ENCODE results near the gene LTBP2.
"Not testable (repeated sequence)": the region's sequence is repeated elsewhere in the genome, so short reads cannot be mapped to it uniquely, and the experiment has no call there.

LTBP2 gene

DNA sequence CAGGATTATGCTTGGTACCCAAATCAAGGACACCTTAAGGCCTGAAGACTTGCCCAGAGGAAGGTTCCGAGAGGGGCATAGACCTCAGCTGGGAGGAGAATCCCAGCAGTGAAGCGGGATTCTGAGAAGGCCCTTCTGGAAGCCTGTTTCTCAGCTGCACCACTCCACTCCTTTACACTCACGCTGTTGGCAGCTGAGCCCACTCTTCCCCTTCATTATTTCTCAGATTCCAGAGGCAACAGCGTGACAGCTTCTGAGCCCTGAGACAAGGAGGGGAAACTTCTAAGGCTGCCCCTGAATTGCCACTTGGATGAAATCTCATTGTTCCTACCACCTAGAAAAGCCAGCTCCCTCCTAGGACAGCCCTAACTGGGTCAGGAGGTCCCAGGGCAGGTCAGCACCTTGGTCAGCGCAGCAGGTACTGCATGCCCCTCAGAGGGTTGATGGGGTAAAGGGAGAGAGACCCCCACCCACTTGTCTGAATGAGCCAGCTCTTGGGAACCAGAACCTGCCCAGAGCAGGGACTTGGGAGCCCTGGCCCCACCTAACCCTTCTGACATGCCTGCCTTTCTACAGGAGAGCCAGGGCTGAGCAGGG is 64.6 kb downstream of the LTBP2 start:
- DNase-seq = no peak

DNA sequence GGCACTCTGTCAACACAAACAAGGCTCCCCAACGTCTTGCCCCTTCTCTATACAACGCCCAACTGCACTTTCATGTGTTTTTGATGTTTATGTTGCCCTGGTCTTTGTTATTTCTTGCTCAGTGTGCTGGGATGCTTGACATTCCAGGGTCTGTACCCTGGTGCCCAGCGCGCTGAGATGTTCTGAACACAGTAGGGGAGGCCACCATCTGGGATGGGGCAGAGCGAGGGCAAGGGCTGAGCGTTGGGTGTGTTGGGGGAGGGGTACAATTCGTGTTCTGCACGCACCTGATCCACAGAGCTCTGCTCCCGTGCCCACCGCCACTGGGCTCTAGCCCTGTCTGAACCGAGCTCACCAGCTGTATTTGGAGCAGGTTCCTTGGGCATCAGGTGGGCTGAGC is 65.6 kb downstream of the LTBP2 start:
- no peak for DNase-seq

DNA sequence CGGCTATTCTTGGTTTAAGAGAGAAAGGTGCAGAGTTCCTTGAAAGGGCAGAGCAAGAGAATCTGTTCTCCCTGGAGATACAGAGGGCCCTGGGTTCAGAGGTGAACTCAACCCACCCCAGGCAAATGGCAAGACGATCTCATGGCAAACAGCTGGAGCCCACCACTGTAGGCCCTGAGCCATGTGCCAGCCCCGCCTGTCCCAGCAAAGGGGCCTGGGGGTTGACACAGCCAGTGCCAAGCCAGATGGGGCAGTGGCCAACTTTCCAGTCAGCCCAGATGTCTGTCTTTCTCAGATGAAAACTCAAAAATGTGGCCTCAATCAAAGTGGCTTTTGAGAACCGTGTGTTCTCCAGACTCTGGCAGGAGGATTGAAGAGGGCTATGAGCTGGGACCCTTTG is 66.7 kb downstream of the LTBP2 start:
- DNase-seq = no peak

DNA sequence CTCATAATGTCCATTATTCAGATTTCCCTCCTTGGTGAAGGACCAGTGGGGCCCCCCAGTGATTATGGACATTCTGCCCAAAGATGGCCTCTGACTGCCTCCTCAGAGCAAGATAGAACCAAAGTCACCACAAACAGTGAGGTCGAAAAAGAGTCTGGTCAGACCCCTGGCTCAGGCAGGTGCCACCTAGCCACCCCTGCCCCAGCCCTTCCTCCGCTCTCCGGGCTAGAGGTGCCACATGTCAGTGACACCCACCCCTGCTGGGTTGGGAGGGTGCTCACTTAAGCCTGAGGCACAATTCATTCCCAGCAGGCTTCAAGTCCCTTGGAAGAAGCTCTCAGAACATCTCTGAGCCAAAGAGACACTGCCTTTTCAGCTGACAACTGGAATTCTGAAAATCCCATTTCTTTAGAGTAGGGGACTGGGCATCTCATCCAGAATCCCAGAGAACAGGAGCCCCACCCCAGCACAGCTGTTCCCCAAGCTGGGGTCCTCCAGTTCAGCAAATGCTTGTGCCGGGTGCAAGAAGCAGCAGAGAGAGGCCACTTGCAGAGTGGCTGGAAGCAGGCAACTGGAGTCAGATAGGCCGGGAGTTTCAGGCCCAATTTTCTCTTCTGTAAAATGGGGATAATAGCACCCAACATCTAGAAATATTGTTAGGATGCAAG is 68.1 kb downstream of the LTBP2 start:
- no peak for DNase-seq

DNA sequence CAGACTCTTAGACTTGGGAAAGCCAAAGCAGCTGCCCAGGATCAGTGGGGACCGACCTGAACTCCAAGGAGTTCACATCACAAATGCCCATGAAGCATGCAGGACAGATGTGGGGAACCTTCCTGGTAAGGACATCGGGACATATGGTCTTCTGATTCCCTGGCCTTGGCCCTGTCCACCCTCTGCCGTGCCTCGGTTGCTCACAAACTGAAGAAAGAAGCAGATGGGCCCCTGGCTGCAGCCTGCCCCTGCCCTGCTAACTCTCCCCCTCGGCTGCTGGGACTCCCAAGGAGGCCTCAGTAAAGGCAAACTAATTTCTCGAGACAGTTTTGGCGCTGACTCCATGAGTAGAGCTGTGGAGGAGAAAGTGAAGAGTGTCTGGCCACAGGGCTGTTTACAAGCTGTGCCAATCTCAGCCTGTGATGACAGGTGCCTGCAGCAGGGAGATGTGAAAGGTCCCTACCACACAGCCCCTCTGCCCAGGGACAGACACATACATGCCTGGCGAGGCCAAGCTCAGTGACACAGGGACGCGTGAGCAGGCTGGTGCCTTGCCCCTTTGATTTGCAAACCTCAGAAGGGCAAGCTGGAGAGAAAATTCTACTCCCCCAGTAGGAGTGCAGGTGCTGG is 69.9 kb downstream of the LTBP2 start:
- DNase-seq = no peak

DNA sequence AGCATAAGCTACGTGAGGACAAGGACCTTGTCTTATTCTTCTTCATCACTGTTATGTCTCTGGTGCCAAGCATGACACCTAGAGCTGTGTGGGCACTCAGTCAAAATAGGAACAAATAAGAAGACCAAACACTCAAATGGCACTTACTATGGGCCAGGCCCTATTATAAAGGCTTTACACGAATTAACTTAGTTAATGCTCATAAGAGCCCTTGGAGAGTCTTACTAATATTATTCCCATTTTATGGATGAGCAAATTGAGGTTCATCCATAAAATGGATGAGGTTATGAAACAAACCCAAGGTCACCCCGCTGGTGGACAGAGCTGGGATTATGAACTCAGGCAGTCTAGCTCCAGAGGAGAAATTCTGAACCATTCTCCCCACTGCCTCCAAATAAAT is 70.8 kb downstream of the LTBP2 start:
- DNase-seq = no peak

DNA sequence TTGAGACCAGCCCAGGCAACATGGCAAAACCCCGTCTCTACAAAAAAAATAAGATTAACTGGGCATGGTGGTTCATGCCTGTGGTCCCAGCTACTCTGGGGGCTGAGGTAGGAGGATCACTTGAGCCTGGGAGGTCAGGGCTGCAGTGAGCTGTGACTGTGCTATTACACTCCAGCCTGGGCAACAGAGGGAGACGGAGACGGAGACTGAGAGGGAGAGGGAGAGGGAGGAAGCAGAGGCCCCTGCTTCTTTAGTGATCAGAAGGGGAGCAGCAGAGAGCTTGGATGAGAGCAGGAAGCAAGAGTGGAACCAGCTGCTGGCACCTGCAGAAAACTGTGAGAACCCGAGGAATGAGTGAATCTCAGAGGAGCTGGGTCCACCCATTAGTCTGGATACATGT is 72.5 kb downstream of the LTBP2 start:
- DNase-seq = no peak

DNA sequence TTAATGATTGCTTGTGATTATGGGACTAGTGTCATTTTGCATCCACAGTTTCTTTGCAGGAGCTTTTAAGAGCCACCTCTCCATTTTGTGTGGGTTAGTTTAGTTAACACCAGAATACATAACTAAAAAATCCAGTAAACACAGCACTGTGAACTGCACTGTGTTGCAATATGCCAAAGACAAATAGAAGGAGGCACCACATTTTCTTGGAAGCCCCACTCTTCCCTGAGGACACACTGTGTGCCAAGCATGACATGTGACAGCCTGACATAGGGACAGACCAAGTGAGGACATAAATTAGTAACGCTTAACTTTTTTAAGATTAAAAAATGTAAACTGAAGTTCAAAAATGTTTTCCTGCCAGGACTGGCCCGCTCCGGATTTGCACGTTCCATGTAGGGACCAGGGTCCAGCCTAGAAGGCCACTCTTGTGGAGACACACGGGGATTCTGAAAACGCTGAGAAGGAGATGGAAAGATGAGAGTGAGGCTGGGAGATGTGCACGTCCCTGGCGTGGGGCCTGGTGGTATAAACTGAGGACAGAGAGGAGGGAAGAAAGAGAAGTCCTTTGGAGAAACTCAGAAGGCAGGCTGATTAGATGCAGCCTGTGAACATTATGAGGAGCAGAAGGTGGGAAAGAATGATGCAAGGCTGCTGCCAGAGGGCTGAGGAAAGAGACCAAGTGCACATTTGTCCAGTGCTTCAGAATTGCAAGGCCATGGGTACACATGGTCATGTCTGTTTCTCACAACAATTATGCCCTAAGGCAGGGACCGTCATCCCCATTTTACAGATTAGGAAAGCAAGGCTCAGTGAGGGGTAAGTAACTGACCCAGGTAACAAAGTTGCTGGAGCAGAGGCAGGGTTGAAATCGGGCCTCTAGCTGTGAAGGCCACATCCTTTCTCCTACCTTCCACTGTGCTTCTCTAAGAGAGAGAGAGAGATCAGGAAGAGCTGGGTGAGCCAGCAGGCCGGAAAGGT is 73.3 kb downstream of the LTBP2 start:
- no peak for DNase-seq

DNA sequence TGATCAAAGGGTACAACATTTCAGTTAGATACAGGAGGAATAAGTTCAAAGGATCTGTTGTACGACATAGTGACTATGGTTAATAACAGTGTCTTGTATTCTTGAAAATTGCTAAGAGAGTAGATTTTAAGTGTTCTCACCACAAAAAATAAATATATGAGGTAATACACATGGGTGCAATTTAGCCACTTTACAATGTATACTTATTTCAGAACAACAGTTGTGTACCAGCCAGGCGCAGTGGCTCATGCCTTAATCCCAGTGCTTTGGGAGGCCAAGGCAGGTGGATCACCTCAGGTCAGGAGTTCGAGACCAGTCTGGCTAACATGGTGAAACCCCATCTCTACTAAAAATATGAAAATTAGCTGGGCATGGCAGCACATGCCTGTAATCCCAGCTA is 75.7 kb downstream of the LTBP2 start:
- not testable (repeated sequence) for DNase-seq

DNA sequence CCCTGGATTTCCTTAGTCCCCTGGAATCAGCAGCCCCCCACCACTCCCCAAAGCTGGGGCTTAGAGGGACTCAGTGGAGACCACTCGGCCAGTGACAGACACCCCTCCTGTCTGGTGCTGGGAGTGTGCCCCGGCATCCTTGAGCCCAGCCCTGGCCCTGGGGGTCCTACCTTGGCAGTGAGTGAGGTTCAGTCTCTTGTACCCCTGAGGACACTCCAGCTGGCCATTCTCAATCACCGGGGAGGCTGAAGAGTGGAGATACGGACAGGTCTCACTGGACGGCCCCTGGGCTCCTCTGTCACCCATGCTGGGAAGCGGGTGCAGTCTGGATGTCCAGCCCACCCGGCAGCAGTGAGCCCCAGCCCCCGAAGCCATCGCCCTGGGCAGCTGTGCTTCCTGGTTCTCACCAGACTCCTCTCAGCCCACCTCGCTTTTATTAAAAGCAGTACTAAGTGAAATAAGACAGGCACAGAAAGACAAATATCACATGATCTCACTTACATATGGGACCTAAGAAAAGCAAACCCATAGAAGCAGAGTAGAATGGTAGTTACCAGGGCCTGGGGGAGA is 76.2 kb downstream of the LTBP2 start:
- DNase-seq = no peak

DNA sequence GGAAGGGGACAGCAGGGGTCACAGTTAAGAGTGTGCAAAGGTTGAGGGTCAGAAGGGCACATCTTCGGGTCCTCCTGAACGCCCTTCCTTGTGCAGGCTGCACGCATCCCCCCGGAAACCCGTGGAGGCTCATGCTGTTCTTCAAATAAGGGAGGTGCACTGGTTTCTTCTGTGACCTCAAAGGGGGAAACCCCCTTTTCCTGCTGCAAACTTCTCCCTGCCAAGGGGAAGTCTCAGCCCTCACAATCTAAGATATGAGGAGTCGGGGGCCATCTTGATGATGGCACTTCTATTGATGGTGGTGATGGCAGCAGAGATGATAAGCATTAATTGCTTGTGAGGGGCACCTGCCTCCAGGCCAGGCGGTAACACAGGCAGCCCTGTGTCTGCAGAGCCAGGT is 78.5 kb downstream of the LTBP2 start:
- DNase-seq = no peak

DNA sequence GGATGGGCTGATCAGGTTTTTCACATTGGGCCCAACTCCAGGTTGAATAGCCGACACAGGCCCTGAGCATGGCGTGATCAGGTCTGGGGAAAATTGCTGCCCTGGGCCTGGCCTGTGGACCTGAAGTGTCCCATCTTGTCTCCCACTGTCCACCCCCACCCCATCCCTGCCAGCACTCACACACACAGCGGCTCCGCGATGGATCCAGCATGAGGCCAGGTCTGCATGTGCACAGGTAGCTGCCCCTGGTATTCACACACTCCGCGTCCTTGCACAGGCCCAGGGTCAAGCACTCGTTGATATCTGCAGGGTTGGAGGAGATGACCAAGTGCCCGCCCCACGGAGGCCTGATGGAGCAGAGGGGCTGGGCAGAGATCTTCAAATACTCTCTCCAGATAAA is 79.8 kb downstream of the LTBP2 start:
- DNase-seq = no peak

DNA sequence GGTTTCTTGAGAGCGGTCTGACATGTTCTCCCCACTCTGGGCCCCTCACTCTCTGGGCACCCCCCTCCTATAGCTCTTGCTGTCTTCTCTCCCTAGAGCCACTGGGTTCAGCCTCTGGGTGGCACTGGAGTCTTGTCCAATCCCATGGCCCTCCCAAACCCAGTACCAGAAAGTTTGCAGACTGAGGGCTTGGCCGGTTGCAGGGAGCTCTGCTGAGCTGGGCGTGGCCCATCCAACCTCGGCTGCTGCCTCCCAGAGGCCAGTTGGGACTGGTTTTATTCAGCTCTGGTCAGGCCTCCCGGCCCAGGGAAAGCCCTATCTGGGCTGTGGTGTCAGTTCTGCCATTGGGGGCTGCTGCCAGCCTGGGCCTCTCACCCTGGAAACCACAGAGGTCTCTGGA is 80.6 kb downstream of the LTBP2 start:
- no peak for DNase-seq

DNA sequence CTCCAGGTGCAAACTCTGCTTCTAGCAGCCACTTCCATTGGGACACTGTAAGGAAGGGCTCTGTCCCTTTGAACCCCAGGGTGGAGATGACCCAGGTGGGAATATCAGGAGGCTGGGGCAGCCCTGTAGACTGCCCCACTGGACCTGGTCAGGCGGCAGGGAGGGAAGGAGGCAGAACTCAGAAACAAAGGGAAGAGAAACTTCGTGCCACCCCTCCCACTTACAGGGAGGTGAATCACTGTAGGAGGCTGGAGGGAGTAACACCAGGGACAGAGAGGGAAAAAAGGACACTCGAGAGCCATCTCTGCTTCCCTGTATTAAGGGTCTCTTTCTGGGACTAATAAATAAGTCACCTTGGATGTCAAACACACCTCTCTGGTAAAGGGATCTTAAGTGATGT is 81.0 kb downstream of the LTBP2 start:
- DNase-seq = no peak

DNA sequence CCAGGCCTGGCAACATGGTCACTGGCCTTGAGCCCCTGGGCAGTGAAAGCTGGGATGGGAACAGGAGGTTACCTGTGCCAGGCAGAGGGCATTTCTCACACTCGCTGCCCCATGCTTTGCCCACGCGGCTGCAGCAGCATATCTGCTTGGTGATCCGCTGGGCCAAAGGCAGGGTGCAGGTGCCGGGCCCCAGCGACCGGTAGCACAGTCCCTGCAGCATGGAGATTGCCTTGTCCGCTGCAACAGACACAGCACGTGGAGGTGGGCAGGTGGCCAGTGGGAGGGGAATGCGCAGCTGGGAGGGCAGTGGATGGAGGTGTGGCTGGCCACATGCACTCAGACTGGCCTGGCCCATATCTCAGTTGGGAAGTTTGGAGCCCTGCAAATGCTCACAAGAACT is 83.2 kb downstream of the LTBP2 start:
- DNase-seq = no peak

DNA sequence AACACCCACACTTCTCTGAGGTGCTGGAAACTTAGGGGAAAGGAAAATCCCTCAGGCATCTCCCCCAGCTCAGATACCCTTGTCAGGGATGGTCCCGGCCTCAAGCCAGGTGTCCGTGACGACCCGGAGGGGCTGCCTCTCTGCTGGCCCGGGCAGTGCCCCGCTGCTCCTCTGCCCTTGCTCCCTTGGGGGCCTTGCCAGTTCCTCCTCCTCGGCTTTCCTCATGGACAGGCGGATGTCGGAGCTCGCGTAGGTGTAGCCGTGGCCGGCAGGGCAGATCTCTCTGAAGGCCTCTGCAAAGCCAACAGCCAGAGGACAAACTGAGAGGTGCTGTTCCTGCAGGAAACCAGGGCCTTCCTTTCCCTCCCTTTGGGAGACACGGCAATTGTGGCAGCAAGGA is 83.6 kb downstream of the LTBP2 start:
- no peak for DNase-seq

DNA sequence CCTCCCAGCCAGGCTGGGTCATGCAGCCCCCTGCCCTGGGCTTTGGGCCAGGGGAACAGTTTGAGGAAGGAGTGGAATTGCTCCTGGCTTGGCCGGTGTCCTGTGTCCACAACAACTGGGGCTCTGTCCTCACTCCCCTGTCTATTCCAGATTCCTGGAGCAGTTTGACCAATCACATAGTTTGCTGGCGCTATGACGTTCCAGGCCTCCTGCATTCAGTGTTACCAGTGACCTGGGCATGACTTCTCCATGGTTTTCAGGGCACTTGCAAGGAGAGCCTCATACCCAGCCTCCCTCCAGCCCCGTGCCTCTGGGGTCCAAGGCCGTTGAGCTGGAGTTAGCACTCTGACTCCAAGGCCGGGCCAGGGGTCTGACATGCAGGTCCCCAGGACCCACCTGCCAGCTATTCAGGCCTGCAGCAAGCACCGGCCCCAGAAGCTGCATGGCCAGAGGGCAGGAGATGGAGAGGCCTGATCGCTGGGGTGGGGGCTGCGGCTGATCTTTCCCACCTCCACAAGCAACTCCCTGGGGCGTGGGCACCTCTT is 84.2 kb downstream of the LTBP2 start:
- no peak for DNase-seq

DNA sequence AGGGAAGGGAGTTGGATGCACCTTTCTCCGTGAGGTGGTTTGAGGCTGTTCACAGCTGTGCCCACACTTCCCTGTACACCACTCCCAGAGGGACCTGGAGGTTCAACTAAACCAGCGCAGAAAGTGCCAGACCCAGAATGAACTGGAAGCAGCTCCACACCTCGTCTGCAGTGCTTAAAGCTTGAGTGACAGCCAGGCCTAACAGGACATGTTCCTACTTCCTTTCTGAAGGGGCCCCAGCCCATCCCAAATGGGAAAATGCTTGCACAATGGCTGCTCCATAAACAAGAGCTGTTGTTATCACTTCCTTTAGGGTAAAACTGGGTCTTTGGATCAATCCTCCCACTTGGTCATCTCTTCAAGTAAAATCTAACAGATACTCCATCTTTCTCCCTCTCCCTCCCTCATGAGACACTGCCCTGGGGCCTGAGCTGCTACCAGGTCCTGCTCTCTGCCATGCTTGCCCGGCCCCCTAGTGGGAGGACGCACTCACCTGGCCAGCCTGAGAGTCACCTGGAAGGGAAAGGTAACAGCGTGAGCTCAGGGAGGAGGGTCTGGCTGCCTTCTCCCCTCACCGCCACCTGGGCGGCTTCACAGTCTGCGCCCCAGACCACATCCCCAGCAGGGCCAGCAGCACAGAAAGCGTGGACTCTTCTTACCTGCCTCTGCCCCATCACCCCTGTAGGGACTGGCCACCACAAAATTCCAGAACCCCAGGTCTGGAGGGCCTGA is 85.0 kb downstream of the LTBP2 start:
- no peak for DNase-seq

DNA sequence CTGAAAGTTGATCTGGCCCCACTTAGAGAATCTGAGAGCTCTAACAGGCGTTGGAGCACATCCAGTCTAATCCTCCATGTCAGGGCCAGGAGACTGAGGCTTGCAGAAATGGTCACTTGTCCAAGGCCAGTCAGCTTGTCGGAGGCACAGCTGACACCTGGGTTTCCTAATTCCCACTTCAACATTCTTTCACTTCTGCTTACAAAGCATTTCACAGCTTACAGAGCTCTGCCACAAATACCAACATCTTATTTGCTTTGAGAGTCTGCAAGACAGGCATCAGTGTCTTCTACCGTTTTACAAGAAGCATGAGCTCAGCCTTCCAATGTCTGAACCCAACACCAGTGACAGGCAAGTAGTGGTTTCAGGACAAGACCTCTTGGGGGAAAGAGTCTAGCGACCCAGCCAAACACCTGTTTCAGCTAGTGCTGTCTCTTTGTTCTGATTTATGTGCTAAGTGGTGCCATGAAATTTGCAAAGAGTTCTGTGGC is 86.6 kb downstream of the LTBP2 start:
- DNase-seq = no peak

DNA sequence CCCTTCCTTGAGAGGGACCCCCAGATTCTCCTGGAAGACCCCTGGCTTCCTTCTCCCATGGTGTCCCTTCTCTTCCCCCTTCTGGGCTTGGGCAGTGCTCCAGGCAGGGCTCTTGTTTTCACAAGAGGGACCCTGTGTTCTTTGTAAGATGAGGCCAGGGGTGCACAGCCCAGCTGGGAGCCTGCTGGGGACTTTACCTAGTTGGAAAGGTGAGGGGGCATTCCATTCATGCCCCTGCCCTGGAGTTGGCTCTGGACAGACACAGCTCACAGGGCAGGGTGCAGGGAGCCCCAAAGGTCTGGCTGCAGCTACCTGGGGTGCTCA is 87.3 kb downstream of the LTBP2 start:
- no peak for DNase-seq

DNA sequence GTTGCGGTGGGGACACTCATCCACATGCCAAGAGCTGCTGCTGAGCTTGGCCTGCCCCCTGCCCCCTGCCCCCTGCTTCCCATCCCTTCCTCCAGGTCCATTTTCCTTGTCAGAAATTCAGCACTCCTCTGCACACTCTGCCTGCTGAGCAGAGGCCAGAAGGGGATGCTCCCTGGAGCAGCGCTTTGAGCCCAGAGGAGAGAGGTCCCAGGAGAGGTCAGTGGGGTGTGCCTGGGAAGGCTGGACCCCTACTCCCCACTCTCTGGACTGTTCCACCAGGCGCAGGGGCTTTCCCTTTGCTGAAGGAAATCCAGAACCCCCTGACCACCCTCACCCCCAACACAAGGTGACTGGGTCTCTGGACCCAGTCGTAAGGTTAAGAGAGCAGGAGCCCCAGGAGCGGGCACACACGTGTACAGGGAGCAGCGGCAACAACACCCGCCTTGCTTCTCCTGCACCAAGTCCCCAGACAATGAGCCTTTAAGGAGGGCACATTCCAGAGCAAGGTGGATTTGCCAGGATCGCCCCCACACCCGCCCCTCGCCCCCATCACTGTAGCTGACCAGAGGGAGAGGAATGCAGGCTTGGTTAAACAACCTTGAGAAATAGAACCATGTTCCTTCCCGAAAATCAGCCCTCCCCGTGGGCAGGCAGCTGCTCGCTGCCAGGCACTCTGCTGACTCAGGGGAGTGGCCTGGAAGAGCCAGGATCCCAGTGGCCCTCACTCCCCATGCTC is 87.8 kb downstream of the LTBP2 start:
- DNase-seq = no peak
